Nucleus accumbens (tissue), 56 donors: ENCODE results near the gene TRAK1.

Source experiments
- DNase-seq, 56 donors: peaks; one replicate each; lab custom pipeline; 2025; lab: John Stamatoyannopoulos, UW

The TRAK1 gene

GRCh38 chr3:42148086-42148848 lies 57.1 kb downstream of the TRAK1 start:
- DNase-seq, result peak in 1 of 56 donors; percentile 8

- DNase-seq, result peak; percentile 13 to 98 (median 88)
Observed at GRCh38 chr3:42148982-42149432, 57.9 kb downstream of the TRAK1 start.

- peak in 4 of 56 donors; percentile 15 to 49 (median 28) for DNase-seq
Observed at GRCh38 chr3:42149532-42149931, 58.4 kb downstream of the TRAK1 start.

- DNase-seq, result no peak
Observed at GRCh38 chr3:42149975-42150374, 58.8 kb downstream of the TRAK1 start.

GRCh38 chr3:42151596-42152168 lies 60.5 kb downstream of the TRAK1 start:
- DNase-seq, result no peak

GRCh38 chr3:42152193-42152592 lies 61.0 kb downstream of the TRAK1 start:
- DNase-seq, result no peak

GRCh38 chr3:42153039-42153438 lies 61.9 kb downstream of the TRAK1 start:
- DNase-seq, result no peak

GRCh38 chr3:42157540-42158538 lies 66.7 kb downstream of the TRAK1 start:
- DNase-seq, result no peak

GRCh38 chr3:42159147-42159546 lies 68.0 kb downstream of the TRAK1 start:
- peak in 1 of 56 donors; percentile 19 for DNase-seq

GRCh38 chr3:42159706-42160472 lies 68.7 kb downstream of the TRAK1 start:
- peak in 1 of 56 donors; percentile 21 for DNase-seq

- DNase-seq, result no peak
Observed at GRCh38 chr3:42161050-42161935, 70.1 kb downstream of the TRAK1 start.

GRCh38 chr3:42162462-42162861 lies 71.3 kb downstream of the TRAK1 start:
- no peak for DNase-seq

GRCh38 chr3:42163622-42164244 lies 72.6 kb downstream of the TRAK1 start:
- DNase-seq, result no peak

GRCh38 chr3:42164656-42165055 lies 73.5 kb downstream of the TRAK1 start:
- DNase-seq, result no peak

GRCh38 chr3:42165211-42165610 lies 74.1 kb downstream of the TRAK1 start:
- DNase-seq, result no peak

- no peak for DNase-seq
Observed at GRCh38 chr3:42166214-42166613, 75.1 kb downstream of the TRAK1 start.

GRCh38 chr3:42166662-42167300 lies 75.6 kb downstream of the TRAK1 start:
- DNase-seq, result peak in 6 of 56 donors; percentile 15 to 52 (median 18)

GRCh38 chr3:42169579-42170120 lies 78.5 kb downstream of the TRAK1 start:
- no peak for DNase-seq
